Activated effector memory CD4-positive, alpha-beta T cell treated with Interleukin-2 at 50 U/mL for 16 hours (primary cell): ENCODE measurements around the gene SMTN.
"Not testable (repeated sequence)": the region's sequence is repeated elsewhere in the genome, so short reads cannot be mapped to it uniquely, and the experiment has no call there.

Source experiments
- DNase-seq: peaks from one replicate; pipeline ENCODE4 v3.0.0-alpha.2; 2020

Gene SMTN

DNA sequence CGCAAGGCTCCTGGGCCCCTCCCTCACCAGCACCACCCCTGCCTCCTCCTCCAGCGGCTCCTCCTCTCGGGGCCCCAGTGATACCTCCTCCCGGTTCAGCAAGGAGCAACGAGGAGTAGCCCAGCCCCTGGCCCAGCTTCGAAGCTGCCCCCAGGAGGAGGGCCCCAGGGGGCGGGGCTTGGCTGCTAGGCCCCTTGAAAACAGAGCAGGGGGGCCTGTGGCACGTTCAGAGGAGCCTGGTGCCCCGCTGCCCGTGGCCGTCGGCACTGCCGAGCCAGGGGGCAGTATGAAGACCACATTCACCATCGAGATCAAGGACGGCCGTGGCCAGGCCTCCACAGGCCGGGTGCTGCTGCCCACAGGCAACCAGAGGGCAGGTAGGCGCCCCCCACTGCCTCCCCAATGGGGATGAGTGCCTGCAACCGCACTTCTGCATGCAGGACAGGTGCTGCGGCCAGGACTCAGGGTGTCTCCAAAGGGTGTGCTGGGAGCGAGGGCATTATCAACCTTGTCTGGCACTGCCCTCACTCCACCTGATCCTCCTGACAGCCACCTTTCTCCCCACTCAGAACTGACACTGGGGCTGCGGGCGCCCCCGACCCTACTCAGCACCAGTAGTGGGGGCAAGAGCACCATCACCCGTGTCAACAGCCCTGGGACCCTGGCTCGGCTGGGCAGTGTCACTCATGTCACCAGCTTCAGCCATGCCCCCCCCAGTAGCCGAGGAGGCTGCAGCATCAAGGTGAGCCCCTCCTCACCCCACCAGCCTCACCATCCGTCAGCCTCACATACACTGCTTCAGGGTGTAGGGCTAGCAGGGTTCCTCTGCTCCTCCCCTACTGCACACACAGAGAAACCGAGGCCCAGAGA lies 10.2 kb downstream of the SMTN start:
- DNase-seq, result no peak

DNA sequence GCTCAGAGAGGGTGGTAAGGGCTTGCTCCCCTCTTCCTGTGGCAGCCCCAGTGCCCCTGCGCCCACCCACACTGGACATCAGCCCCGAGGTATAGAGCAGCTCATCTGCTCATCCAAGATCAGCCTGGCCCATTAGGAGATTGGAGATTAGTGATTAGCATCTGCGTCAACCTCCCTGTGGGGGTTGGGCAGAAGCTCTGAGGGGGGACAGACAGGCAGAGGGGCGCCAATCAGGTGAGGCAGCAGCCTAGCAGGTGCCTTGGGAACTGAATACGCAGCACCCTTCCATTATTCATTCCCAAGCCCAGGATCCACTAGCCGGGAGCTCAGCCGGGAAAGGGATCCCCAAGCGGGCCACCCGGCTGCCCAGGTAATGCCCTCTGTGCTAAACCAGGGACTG lies 11.0 kb downstream of the SMTN start:
- no peak for DNase-seq

DNA sequence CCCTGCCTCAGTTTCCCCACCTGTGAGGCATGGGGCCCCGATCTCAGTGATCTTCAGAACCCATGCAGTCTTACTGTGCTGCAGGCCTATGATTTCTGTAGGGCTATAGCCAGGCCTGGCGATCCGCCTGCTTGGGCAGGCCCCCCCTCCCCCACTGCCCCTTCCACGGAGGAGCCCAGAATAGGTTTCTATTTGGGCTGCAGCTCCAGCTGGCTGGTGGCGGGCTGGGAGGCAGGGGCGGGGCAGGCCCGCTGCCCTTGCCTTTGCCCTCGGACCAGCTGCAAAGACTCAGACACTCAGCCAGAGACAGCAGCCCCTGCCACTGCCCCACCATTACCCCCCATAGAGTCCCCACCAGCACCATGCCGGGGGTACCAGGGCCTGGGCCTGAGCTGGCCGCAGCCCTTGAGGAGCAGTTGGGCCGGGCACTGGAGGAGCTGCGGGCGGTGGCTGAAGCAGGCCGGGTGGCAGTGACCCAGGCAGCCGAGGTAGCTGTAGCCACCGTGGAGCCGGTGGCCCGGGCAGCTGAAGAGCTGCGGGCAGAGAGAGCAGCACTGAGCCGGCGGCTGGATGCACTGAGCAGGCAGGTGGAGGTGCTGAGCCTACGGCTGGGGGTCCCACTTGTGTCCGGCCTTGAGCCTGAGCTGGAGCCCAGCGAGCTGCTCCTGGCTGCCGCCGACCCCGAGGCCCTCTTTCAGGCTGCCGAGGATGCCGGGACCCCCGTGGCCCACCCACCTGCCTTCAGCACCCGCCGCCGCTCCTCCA lies 12.2 kb downstream of the SMTN start:
- DNase-seq, result no peak

DNA sequence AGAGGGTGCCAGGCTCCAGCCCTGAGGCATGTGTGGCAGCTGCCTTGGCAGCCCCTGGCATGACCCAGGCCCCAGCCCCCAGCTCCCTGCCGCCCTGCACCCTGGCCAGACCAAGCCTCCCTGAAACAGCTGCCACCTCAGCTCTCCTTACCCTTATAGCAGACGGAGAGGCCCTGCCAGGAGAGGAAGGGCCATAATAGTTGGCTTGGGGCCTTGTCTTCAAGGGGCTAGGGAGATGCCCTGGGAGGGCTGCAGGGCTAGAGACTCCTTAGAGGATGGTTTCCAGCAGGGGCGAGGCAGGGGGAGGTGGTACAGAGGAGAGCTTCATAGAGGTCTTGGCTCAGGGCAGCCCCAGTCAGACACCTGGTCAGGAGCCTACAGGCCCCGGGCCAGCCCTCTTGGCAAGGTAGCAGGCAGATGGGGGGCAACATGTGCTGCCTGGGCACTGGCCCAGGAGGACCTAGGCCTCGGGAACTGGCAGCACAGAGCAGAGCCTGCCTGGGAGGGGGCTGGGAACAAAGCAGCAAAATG lies 13.0 kb downstream of the SMTN start:
- no peak for DNase-seq

DNA sequence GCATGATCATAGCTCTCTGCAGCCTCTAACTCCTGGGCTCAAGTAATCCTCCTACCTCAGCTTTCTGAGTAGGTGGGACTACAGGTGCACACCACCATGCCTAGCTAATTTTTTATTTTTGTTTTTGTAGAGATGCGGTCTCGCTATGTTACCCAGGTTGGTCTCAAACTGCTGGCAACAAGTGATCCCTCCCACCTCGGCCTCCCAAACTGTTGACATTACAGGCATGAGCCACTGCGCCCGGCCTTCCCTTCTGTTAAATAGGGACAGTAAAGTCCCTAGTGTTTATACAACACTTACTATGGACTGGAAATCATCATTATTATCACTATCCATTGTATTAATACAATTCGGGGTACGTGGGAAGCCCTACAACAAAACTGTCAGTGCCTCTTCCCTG lies 13.6 kb downstream of the SMTN start:
- DNase-seq, result no peak

DNA sequence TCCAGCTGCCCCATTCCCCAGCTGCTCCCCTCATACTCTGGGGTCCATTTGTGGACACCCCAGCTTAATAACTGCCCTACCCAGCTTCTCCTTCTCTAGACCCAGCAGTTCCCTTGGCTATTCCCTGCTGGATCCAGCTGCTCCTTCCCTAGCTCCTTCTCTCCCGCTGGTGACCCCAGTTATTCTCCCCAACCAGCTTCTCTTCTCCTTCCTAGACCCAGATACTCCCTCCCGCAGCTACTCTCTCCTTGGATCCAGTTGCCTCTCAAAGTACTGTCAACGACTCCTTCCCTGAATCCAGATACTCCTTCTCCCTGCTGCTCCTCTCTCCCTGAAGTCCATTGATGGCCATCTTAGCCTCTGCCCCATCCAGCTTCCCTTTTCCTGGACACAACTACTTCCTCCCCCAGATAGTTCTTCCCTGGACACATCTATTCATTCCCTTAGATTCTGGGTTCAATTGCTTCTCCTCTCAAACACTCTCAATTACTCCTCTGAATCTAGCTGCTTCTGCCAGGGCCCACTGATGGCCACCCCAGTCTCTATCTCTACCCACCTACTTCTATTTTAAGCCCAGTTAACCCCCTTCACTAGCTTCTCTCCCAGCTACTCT lies 14.6 kb downstream of the SMTN start:
- no peak for DNase-seq

DNA sequence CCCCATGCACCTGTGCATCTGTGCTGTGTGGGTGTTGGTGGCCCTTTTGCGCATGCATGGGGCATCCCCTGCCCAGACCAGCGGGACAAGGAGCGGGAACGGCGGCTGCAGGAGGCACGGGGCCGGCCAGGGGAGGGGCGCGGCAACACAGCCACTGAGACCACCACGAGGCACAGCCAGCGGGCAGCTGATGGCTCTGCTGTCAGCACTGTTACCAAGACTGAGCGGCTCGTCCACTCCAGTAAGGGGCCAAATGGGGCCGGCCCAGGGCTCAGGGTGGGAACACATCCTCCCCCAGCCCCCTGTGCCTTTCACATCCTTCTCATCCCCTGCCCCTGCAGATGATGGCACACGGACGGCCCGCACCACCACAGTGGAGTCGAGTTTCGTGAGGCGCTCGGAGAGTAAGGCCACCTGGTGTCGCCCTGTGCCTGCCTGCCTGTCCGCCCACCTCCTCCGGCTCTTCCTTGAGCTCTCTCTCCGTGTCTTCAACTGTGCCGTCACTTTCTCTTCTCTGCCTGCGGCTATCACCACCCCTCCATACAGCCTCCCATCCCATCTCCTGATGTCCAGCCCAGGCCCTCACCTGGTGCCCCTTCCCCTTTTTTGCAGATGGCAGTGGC lies 15.7 kb downstream of the SMTN start:
- DNase-seq, result no peak

DNA sequence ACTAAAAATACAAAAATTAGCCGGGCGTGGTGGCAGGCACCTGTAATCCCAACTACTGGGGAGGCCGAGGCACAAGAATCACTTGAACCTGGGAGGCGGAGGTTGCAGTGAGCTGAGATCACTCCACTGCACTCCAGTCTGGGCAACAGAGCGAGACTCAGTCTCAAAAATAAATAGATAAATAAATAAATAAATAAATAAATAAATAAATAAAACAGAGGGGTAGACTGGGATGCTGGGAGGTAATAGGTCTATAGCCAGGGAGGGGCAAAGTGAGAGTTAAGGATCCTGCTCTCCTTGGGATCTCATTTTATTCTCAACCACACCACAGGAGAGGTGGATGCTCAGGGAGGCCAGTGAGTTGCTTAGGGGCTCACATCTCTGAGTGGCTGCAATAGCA lies 16.4 kb downstream of the SMTN start:
- DNase-seq, result not testable (repeated sequence)

DNA sequence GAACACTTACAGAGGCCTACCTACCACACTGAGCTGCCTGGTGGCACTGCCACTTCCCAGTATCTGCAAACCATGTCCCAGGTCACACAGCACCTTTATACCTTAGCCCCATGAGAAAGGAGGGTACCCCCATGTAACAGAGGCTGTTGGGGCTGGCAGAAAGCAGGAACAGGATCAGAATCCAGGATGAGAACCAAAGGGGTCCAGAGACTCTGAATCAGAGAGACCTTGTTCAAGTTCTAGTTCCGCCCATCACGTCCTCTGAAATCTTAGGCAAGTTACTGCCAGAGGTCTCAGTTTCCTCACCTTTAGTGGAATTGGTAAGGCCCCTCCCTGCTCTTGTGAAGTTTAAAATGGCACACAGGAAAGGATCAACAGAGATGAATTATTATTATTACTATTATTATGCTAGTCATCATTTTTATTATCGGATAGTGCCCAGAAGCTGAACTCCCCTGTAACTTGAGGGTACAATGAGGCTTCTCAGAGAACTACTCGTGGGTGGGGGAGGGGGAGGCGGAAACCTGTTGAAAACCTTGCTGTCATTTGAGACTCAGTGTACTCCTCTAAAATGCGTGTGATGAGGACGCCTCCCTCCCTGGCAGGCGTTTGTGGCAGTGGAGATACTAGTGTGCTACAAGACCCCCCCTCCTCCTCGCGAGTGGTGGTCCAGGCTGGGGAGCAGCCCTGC lies 17.0 kb downstream of the SMTN start:
- DNase-seq, result no peak

DNA sequence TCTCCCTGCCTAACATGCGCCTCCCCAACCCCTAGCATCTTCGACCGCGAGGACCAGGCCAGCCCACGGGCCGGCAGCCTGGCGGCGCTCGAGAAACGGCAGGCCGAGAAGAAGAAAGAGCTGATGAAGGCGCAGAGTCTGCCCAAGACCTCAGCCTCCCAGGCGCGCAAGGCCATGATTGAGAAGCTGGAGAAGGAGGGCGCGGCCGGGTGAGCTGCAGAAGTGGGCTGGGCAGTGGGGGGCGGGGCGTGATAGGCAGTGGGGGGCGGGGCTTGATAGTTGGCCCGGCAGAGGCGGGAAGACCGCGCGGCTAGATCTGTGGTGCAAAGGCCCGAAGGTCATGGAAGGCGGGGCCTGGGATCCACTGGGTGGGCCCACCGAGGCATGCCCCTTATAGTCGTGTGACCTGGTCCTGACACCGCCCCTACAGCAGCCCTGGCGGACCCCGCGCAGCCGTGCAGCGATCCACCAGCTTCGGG lies 17.6 kb downstream of the SMTN start:
- DNase-seq, result no peak

DNA sequence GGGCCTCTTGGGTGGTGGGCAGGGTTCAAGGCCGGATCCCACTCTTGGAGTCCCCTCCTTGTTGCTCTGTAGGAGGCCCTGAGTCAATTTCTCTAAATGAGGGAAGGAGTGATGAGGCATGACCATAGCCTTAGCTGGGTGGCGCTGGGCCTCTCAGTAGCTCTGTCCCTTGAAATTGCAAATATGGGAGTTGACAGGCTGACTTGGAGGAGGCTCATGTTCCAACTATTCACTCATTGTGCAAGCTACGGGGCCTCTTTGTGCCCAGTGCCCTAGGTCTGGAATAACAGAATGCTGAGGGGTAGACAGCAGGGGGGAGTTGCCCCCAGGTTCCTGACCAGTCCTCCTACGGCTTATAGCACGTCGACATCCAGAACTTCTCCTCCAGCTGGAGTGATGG lies 18.3 kb downstream of the SMTN start:
- DNase-seq, result no peak

DNA sequence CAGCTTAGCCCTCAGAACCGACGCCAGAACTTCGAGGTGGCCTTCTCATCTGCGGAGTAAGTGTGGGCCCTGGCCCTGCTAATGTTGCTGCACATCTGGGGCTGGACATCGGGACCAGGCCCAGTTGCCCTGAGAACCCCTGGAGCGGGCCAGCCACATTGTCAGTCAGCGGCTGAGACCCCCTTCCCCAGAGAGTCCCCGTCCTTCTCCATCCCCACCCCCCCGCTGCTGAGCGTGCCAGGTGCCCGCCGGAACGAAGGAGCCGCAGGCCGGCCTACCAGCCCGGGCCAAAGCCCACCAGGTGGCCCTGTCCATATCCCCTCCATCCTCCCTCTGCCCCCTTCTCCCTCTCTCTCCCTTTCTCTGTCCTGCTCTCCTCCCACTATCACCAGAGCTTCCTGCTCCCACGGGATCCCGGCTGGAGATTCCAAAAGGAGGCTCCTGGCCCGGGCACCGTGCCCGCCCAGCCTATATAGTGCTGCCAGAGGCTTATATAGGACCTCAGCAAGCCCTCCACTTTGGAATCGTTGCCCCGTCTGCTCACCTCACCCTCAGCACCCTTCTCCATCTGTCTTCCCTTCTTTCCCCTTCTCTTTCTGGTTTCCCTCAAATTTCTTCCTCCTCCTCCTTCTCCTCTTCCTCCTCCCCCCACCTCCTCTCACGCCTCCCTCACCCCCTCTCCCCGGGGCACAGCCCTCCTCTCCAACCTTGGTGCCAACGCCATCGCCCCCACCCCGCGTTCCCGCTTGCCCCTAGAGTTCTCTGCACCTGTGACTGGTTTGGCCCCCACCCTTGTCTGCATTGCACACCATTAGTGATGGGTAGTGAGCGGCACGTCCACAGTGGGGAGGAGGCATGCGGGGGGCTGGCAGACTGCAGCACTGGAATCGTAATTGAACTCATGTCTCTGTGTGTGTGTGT lies 19.0 kb downstream of the SMTN start:
- DNase-seq, result no peak

DNA sequence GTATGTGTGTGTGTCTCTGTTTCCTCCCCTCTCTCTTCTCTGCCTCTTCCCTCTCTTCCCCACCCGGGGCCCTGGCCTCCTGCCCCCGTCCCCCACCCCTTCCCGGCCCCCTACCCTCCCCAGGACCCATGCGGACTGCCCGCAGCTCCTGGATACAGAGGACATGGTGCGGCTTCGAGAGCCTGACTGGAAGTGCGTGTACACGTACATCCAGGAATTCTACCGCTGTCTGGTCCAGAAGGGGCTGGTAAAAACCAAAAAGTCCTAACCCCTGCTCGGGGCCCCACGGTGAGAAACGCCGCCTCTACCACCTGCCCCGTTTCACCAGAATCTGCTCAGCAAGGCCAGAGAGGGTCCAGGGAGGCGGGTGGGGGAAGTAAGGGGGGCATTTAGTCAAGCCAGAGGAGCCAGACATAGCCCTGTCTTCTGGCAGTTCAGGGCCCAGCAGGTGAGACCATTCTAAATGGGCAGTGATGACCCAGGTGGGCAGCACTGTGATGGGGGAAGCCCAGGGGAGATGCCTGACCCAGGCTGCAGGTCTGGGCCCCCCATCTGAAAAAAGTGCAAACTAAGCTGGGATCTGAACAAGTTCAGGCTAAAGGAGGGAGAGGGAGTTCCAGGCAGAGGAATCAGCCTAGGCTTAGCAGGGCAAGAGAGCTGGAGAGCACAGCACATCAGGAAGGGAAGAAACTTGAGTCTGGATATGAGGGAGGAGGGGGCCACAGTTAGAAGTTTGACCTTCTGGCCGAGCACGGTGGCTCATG lies 19.8 kb downstream of the SMTN start:
- no peak for DNase-seq

DNA sequence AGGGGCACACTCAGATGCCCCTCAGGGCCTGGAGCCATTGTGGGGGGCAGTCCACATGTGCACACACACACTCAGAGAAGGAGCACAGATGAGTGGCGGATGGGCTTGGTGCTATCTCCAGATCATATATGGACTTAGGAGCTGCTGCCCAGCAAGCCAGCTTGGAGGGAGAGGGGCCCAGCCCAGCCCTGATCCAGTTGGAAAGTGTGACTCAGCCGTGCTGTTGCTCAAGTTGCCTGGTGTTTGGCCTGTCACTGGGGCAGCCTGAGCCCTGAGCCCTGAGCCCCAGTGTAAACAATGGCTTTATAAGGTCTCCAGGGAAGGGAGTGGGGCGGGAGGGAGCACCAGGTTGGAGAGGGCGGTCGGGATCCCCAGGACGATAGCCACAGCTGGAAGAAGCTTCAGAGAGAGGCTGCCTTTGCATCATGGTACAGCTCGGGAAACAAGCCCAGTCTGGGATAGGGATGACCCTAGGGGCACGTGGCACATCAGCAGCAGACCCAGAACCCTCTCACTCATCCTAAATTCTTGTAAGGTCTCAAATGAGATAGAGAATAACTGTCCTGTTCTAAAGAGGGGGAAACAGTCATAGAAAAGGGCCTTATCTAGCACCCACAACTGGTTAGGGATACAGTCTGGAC lies 21.4 kb downstream of the SMTN start:
- no peak for DNase-seq

DNA sequence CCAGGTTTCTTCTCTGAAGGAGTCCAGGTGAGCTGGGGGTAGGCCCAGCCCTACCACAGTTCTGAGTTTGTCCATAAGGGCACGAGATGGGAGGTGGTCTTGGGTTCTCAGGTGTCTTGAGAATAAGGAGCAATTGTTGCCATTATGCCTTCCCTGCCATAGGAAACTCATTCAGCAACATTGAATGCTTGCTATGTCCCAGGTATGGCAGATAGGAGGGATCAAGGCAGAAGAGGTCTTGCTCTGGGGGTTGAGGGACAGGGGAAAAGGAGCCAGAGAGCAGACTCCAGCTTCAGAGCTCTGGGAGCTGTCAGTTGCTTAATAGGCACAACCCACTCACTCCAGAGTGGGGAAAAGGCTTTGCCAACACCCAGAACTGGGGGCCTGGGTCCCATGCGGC lies 22.0 kb downstream of the SMTN start:
- no peak for DNase-seq

DNA sequence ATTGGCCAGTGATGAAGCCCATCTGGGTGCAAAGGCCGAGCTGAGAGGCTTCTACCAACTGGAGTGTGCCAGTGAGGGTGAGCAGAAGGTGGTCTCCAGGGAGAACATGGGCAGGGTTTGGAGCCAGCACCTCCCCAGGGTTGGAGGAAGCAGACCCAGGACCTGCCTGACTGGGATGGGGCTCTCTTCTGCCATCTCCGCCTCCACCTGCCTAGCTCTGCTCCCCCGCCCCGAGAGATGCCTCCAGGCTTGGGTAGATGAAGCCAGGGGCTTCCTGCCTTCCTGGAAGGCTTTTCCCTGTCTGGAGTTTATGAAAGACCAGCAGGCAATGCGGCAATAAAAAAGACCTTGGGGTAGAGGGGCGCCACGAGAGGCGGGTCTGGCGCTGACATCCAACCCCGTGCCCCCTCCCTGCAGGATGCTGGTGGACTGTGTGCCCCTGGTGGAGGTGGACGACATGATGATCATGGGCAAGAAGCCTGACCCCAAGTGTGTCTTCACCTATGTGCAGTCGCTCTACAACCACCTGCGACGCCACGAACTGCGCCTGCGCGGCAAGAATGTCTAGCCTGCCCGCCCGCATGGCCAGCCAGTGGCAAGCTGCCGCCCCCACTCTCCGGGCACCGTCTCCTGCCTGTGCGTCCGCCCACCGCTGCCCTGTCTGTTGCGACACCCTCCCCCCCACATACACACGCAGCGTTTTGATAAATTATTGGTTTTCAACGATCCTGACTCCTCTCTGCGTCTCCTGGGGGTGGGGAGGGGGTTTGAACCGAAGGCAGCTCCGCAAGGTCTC lies 23.0 kb downstream of the SMTN start:
- no peak for DNase-seq

DNA sequence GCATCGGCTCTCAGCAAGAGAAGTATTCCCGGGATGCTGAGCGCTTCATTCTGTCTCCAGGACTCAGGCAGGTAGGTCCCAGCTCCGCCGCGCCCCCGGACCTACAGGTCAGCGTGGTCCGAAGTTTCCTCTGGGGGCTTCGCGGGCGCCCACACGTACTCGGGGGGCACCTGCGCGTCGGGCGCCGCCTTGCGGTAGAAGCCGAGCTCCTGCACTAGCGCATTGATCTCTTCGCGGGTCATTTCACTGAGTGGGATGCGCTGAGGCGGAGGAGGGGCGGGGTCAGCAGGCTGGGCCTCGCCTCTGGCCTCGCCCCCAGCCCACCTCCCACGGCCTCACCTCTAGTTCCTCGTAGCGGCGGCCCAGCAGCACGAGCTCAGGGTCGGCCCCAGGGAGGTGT lies 23.8 kb downstream of the SMTN start:
- DNase-seq, result no peak

DNA sequence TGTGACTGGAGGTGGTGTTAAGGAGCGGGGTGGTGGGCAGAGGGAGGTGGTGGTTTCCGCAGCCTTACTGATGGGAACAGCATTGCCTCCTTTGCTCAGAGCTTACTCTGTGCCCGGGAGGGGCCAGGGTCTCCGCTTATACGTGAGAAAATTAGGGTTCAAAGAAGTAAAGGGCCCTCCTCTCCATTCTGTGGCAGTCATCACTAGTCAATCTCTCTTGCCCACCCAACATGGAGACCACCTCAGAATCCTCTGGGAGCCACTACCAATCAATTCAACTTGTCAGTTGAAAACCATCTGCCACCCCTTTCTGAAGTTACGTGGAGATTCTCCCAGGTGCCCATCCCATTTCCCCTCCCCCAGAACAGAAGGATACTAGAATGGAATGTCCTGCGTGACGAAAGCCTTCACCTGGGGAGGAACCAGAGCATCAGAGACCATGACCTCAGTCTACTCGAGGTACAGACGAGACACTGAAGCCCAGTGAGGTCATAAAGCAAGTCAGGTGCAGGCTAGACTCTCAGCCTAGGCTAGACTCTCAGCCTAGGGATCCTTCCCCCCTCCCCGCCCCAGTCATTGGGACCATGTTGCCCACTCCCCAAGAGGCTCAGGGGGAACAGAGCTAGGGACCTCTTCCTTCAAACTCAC lies 24.3 kb downstream of the SMTN start:
- no peak for DNase-seq
